Measurements from ENCODE around the gene ARL2. TPM values are rescaled to one million over a fixed set of nuclear protein-coding genes. Genes with fewer than 3 reads are reported as not detected.
A peak's percentile ranks its signal among the peaks of the same experiment; 100 is the strongest.
"Not testable (repeated sequence)": the region's sequence is repeated elsewhere in the genome, so short reads cannot be mapped to it uniquely, and the experiment has no call there.

Gene ARL2
- total RNA-seq, 1 experiment from 2014 or later = 103 TPM

DNA sequence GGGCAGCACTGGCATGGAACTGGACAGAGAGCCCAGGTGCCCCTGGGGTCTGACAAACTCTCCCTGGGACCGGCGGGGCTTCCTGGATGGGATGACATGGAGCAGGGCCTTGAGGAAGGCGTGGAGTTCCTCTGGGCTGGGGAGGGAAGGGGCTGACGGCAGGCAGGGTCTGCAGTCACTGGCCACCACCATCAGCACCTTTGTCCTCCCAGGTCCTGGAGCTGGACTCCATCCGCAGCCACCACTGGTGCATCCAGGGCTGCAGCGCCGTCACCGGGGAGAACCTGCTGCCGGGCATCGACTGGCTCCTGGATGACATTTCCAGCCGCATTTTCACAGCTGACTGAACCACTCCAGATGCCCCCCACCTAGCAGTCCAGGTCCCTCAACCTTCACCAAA, 7.5 kb downstream of the ARL2 start:
- no peak overlapping the region for H3K4me3 ChIP-seq (ENCODE audit: low read depth, low read length)
- POLR2A ChIA-PET = no interaction called here
- DNase-seq = no peak
- peaks cover 4% of the 10 kb centered on the region; the same call in 1 of the 2 replicates for H3K36me3 ChIP-seq (ENCODE audit: control insufficient read depth, insufficient read depth, low read length)
- Mint-ChIP-seq H3K9me3 (ENCODE audit: unreplicated experiment) (no peaks in the 10 kb centered on the region), H3K4me3 (ENCODE audit: unreplicated experiment) (no peak overlapping the region), H3K4me1 (ENCODE audit: low read depth, unreplicated experiment) (peaks cover 6% of the 10 kb centered on the region), H3K36me3 (ENCODE audit: insufficient read depth, unreplicated experiment) (peaks cover 16% of the 10 kb centered on the region), H3K27me3 (ENCODE audit: insufficient read depth, unreplicated experiment) (no peaks in the 10 kb centered on the region), H3K27ac (ENCODE audit: unreplicated experiment) (no peak overlapping the region)
- H3K9me3 ChIP-seq = no peaks in the 10 kb centered on the region
- intact Hi-C loops (cut with micrococcal nuclease; ENCODE audit: unreplicated experiment) = no loop called here
- no peaks in the 10 kb centered on the region for H3K27me3 ChIP-seq (replicated peaks; ENCODE audit: control insufficient read depth, insufficient read depth, low read length)
- CTCF ChIA-PET = no interaction called here
- H3K4me1 ChIP-seq = no peaks in the 10 kb centered on the region
- TF ChIP-seq, protein P1, sequence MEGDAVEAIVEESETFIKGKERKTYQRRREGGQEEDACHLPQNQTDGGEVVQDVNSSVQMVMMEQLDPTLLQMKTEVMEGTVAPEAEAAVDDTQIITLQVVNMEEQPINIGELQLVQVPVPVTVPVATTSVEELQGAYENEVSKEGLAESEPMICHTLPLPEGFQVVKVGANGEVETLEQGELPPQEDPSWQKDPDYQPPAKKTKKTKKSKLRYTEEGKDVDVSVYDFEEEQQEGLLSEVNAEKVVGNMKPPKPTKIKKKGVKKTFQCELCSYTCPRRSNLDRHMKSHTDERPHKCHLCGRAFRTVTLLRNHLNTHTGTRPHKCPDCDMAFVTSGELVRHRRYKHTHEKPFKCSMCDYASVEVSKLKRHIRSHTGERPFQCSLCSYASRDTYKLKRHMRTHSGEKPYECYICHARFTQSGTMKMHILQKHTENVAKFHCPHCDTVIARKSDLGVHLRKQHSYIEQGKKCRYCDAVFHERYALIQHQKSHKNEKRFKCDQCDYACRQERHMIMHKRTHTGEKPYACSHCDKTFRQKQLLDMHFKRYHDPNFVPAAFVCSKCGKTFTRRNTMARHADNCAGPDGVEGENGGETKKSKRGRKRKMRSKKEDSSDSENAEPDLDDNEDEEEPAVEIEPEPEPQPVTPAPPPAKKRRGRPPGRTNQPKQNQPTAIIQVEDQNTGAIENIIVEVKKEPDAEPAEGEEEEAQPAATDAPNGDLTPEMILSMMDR (IDR thresholded peaks at IDR 0.05; ENCODE audit: insufficient read depth in 1 of 2, low read depth in 1 of 2, low read length in 1 of 2, severe bottlenecking in 1 of 2, unreplicated experiment in 1 of 2) = no peak
- no TSS peak for BruUV-seq (replicated peaks)

- H3K4me3 ChIP-seq (ENCODE audit: low read depth, low read length); H3K36me3 ChIP-seq (ENCODE audit: control insufficient read depth, insufficient read depth, low read length); BruUV-seq (replicated peaks); POLR2A ChIA-PET; H3K4me1 ChIP-seq; H3K9me3 ChIP-seq; CTCF ChIA-PET; H3K4me3 Mint-ChIP-seq (ENCODE audit: unreplicated experiment); H3K36me3 Mint-ChIP-seq (ENCODE audit: insufficient read depth, unreplicated experiment); H3K27ac Mint-ChIP-seq (ENCODE audit: unreplicated experiment); H3K27me3 Mint-ChIP-seq (ENCODE audit: insufficient read depth, unreplicated experiment); H3K4me1 Mint-ChIP-seq (ENCODE audit: low read depth, unreplicated experiment); H3K9me3 Mint-ChIP-seq (ENCODE audit: unreplicated experiment); H3K27me3 ChIP-seq (replicated peaks; ENCODE audit: control insufficient read depth, insufficient read depth, low read length); DNase-seq; intact Hi-C loops (cut with micrococcal nuclease; ENCODE audit: unreplicated experiment): not testable (repeated sequence)
Observed at GRCh38 chr11:65023502-65023901, 9.5 kb downstream of the ARL2 start.

DNA sequence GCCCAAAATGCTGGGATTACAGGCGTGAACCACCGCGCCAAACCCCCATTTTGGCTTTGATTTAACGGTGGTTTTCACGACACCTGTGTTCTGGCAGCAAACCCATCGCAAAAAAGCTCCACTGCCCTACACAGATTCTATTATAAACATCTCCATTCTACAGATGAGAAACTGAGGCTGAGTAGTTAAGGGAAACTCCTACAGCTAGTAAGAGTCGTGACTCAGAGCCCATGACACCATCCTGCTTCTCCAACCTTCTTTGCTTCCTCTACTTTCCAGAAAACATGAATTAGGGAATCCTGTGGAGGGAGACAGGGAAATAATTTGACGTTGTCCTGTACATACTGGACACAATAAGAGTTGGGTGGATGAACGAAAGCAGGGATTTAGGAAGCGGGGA, 12.8 kb downstream of the ARL2 start:
- Histone ChIP-seq H3K27me3 (replicated peaks; ENCODE audit: control insufficient read depth, insufficient read depth, low read length) (no peaks in the 10 kb centered on the region), H3K9me3 (no peaks in the 10 kb centered on the region), H3K36me3 (ENCODE audit: control insufficient read depth, insufficient read depth, low read length) (no peaks in the 10 kb centered on the region), H3K4me1 (no peaks in the 10 kb centered on the region; the same call in 1 of the 2 replicates), H3K4me3 (ENCODE audit: low read depth, low read length) (peak overlapping the region; percentile 66)
- peak overlapping the region; percentile 63 for H3K4me3 Mint-ChIP-seq (ENCODE audit: unreplicated experiment)
- CTCF ChIA-PET = interaction anchor here (0.6 to 1.9 kb wide), 4 partner anchors 13 to 181 kb away, joined by 3 to 12 read pairs (median 4); partner anchors contain the start of genes ARL2 and SAC3D1
- H3K27me3 Mint-ChIP-seq (ENCODE audit: insufficient read depth, unreplicated experiment) = no peaks in the 10 kb centered on the region
- peaks cover 7% of the 10 kb centered on the region for H3K4me1 Mint-ChIP-seq (ENCODE audit: low read depth, unreplicated experiment)
- DNase-seq = no peak
- no peaks in the 10 kb centered on the region for H3K36me3 Mint-ChIP-seq (ENCODE audit: insufficient read depth, unreplicated experiment)
- TF ChIP-seq, protein P1 (IDR thresholded peaks at IDR 0.05; ENCODE audit: insufficient read depth in 1 of 2, low read depth in 1 of 2, low read length in 1 of 2, severe bottlenecking in 1 of 2, unreplicated experiment in 1 of 2) = no peak
- no TSS peak for BruUV-seq (replicated peaks)
- intact Hi-C loops (cut with micrococcal nuclease; ENCODE audit: unreplicated experiment) = loop anchor here (1.0 to 5.0 kb wide), 3 partner anchors 13 to 55 kb away; partner anchors contain the start of genes ARL2, CDCA5 and ZFPL1
- H3K27ac Mint-ChIP-seq (ENCODE audit: unreplicated experiment) = no peak overlapping the region
- POLR2A ChIA-PET = interaction anchor here (0.5 kb wide), 1 partner anchor 93 kb away, joined by 3 read pairs; no protein-coding TSS in a partner anchor
- H3K9me3 Mint-ChIP-seq (ENCODE audit: unreplicated experiment) = no peaks in the 10 kb centered on the region

Data from Caco-2 (cell line).